ENCODE measurements around the gene CAB39. TPM values are rescaled to one million over a fixed set of nuclear protein-coding genes. Genes with fewer than 3 reads are reported as not detected.

The CAB39 gene
- total and polyA plus RNA-seq, 2 experiments from 2014 or later, result 18.7 to 67.5 TPM

DNA sequence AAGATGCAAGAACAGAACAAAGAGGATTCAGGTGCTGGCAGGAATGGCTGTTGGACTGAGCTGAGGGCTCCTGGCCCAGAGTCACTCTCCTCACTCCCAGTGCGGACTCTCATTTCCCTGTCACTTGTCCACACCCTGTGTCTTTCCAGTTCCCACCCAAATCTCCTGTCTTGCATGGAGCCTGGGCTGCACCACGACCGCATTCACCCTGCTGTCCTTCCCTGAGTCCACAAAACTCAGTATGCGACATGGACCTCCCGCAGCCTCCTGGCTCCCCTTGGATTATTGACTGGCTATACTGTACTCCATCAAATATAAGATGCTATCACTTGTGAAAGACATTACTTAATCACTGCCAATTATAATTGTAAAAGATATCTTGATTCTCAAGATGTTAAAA, 149.7 kb downstream of the CAB39 start (continued):
- TF ChIP-seq REST (IDR thresholded peaks at IDR 0.05; ENCODE audit: unreplicated experiment), result no peak

- H3K27ac ChIP-seq (ENCODE audit: low read depth), result no peak overlapping the region
- H2AFZ ChIP-seq, result no peak overlapping the region
- H3K4me1 ChIP-seq (ENCODE audit: insufficient read depth), result peaks cover 41% of the 10 kb centered on the region
- peaks cover 32% of the 10 kb centered on the region for H3K79me2 ChIP-seq (replicated peaks; ENCODE audit: insufficient read depth)
- H3K36me3 ChIP-seq (ENCODE audit: insufficient read depth), result no peaks in the 10 kb centered on the region
- Mint-ChIP-seq H3K27me3 (ENCODE audit: insufficient read depth, low read depth, poor library complexity) (peaks cover 24% of the 10 kb centered on the region), H3K4me1 (peaks cover 50% of the 10 kb centered on the region), H3K4me3 (0 out of 3 replicates have a peak overlapping the region, but pooled peaks have one; percentile 92), H3K36me3 (ENCODE audit: low read depth) (peaks cover 7% of the 10 kb centered on the region; the same call in 2 of the 3 replicates), H3K27ac (no peak overlapping the region), H3K9me3 (no peaks in the 10 kb centered on the region; the same call in 2 of the 3 replicates)
- H3K4me2 ChIP-seq, result no peak overlapping the region
- DNase-seq (ENCODE audit: low spot score) (no peak), ATAC-seq (no peak)
- H3K4me3 ChIP-seq, result no peak overlapping the region
- no peaks in the 10 kb centered on the region for H3K27me3 ChIP-seq (ENCODE audit: insufficient read depth)
- no peaks in the 10 kb centered on the region for H3K9me2 ChIP-seq (ENCODE audit: insufficient read depth)
- H3F3A ChIP-seq (replicated peaks; ENCODE audit: low read depth), result peaks cover 5% of the 10 kb centered on the region; the same call in 1 of the 2 replicates
- H4K20me1 ChIP-seq (replicated peaks; ENCODE audit: insufficient read depth), result peaks cover 8% of the 10 kb centered on the region; the same call in 1 of the 2 replicates
- TF ChIP-seq CREB1 (CRISPR knock-in tag; IDR thresholded peaks at IDR 0.05; ENCODE audit: low read depth), result no peak
- no peak for TF ChIP-seq REST (IDR thresholded peaks at IDR 0.05; ENCODE audit: unreplicated experiment)
- no peak for TF ChIP-seq EZH2phosphoT487 (IDR thresholded peaks at IDR 0.05; ENCODE audit: unreplicated experiment)
- no peak for TF ChIP-seq ETS1 (IDR thresholded peaks at IDR 0.05)
- no peak for TF ChIP-seq NANOG (IDR thresholded peaks at IDR 0.05; ENCODE audit: borderline replicate concordance)
- no peak for TF ChIP-seq STAT1 (IDR thresholded peaks at IDR 0.05; ENCODE audit: unreplicated experiment)
- no peak for TF ChIP-seq POLR2AphosphoS5 (IDR thresholded peaks at IDR 0.05; ENCODE audit: low read depth)
- no peak for TF ChIP-seq ZNF331 (CRISPR knock-in tag; IDR thresholded peaks at IDR 0.05; ENCODE audit: low read depth)
- TF ChIP-seq, protein P1, sequence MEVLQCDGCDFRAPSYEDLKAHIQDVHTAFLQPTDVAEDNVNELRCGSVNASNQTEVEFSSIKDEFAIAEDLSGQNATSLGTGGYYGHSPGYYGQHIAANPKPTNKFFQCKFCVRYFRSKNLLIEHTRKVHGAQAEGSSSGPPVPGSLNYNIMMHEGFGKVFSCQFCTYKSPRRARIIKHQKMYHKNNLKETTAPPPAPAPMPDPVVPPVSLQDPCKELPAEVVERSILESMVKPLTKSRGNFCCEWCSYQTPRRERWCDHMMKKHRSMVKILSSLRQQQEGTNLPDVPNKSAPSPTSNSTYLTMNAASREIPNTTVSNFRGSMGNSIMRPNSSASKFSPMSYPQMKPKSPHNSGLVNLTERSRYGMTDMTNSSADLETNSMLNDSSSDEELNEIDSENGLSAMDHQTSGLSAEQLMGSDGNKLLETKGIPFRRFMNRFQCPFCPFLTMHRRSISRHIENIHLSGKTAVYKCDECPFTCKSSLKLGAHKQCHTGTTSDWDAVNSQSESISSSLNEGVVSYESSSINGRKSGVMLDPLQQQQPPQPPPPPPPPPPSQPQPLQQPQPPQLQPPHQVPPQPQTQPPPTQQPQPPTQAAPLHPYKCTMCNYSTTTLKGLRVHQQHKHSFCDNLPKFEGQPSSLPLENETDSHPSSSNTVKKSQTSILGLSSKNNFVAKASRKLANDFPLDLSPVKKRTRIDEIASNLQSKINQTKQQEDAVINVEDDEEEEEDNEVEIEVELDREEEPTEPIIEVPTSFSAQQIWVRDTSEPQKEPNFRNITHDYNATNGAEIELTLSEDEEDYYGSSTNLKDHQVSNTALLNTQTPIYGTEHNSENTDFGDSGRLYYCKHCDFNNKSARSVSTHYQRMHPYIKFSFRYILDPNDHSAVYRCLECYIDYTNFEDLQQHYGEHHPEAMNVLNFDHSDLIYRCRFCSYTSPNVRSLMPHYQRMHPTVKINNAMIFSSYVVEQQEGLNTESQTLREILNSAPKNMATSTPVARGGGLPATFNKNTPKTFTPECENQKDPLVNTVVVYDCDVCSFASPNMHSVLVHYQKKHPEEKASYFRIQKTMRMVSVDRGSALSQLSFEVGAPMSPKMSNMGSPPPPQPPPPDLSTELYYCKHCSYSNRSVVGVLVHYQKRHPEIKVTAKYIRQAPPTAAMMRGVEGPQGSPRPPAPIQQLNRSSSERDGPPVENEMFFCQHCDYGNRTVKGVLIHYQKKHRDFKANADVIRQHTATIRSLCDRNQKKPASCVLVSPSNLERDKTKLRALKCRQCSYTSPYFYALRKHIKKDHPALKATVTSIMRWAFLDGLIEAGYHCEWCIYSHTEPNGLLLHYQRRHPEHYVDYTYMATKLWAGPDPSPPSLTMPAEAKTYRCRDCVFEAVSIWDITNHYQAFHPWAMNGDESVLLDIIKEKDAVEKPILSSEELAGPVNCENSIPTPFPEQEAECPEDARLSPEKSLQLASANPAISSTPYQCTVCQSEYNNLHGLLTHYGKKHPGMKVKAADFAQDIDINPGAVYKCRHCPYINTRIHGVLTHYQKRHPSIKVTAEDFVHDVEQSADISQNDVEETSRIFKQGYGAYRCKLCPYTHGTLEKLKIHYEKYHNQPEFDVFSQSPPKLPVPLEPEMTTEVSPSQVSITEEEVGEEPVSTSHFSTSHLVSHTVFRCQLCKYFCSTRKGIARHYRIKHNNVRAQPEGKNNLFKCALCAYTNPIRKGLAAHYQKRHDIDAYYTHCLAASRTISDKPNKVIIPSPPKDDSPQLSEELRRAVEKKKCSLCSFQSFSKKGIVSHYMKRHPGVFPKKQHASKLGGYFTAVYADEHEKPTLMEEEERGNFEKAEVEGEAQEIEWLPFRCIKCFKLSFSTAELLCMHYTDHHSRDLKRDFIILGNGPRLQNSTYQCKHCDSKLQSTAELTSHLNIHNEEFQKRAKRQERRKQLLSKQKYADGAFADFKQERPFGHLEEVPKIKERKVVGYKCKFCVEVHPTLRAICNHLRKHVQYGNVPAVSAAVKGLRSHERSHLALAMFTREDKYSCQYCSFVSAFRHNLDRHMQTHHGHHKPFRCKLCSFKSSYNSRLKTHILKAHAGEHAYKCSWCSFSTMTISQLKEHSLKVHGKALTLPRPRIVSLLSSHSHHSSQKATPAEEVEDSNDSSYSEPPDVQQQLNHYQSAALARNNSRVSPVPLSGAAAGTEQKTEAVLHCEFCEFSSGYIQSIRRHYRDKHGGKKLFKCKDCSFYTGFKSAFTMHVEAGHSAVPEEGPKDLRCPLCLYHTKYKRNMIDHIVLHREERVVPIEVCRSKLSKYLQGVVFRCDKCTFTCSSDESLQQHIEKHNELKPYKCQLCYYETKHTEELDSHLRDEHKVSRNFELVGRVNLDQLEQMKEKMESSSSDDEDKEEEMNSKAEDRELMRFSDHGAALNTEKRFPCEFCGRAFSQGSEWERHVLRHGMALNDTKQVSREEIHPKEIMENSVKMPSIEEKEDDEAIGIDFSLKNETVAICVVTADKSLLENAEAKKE (CRISPR knock-in tag; IDR thresholded peaks at IDR 0.05), result no peak
- no peak for TF ChIP-seq EZH2 (IDR thresholded peaks at IDR 0.05; ENCODE audit: low read depth, unreplicated experiment)
- TF ChIP-seq ZNF114 (CRISPR knock-in tag; IDR thresholded peaks at IDR 0.05), result no peak
Observed at GRCh38 chr2:230863031-230863430, 150.4 kb downstream of the CAB39 start.
